ENCODE measurements around the gene GNAT1.

GNAT1 gene

DNA sequence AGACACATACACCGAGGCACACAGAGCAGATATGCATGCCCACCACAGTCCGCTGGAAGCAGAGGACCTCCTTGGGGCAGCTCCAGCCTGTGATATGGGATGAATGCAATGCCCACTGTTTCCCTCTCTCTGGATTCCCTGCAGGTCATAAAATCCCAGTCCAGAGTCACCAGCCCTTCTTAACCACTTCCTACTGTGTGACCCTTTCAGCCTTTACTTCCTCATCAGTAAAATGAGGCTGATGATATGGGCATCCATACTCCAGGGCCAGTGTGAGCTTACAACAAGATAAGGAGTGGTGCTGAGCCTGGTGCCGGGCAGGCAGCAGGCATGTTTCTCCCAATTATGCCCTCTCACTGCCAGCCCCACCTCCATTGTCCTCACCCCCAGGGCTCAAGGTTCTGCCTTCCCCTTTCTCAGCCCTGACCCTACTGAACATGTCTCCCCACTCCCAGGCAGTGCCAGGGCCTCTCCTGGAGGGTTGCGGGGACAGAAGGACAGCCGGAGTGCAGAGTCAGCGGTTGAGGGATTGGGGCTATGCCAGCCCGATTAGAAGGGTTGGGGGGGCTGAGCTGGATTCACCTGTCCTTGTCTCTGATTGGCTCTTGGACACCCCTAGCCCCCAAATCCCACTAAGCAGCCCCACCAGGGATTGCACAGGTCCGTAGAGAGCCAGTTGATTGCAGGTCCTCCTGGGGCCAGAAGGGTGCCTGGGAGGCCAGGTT is at the start of gene GNAT1:
Gene GNAT1 (plus strand): TSS at position 675 of the 725 bp plus-strand sequence. CDS start 116 bp downstream, outside the sequence.
- no peaks in the 10 kb centered on the region for H3K36me3 ChIP-seq (ENCODE audit: control insufficient read depth, insufficient read depth, low read length)
- TF ChIP-seq, protein P1, sequence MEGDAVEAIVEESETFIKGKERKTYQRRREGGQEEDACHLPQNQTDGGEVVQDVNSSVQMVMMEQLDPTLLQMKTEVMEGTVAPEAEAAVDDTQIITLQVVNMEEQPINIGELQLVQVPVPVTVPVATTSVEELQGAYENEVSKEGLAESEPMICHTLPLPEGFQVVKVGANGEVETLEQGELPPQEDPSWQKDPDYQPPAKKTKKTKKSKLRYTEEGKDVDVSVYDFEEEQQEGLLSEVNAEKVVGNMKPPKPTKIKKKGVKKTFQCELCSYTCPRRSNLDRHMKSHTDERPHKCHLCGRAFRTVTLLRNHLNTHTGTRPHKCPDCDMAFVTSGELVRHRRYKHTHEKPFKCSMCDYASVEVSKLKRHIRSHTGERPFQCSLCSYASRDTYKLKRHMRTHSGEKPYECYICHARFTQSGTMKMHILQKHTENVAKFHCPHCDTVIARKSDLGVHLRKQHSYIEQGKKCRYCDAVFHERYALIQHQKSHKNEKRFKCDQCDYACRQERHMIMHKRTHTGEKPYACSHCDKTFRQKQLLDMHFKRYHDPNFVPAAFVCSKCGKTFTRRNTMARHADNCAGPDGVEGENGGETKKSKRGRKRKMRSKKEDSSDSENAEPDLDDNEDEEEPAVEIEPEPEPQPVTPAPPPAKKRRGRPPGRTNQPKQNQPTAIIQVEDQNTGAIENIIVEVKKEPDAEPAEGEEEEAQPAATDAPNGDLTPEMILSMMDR (IDR thresholded peaks at IDR 0.05; ENCODE audit: insufficient read depth, low read length, poor library complexity, severe bottlenecking), result no peak
- no peak within 1 kb of the TSS for H3K4me3 ChIP-seq (replicated peaks; ENCODE audit: low read depth, low read length)
- DNase-seq (ENCODE audit: extremely low read depth, insufficient read length), result no peak
- no peaks in the 10 kb centered on the region; the same call in 1 of the 2 replicates for H3K27me3 ChIP-seq (replicated peaks; ENCODE audit: control insufficient read depth, insufficient read depth, low read length)

DNA sequence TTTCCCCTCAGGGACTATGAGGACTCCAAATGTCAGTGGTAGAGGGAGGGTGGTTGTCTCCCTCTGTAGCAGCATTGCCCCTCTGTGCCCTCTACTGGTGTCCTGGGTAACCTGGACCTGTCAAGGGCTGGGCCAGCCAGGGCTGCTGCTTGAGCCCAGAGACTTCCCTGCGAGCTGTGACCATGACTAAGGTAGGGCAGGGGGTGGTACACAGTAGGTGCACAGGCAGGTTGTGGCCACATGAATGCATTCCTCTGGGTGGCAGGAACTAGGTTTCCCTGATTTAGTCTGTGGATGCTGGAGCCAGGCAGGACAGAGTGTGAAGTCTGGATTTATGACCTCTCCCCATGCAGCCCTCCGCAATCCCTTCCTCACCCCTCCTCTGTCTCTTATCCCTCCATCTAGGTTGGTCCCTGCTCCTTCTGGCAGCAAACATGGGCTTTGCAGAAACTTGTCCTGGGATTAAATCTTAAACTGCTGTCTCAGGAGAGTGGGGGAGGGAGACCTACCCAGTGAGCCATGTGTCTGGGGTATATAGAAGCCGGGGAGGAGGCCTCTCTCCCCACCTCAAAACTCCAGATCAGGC is 45.0 kb upstream of the GNAT1 start:
- peaks cover 4% of the 10 kb centered on the region for H3K27me3 ChIP-seq (replicated peaks; ENCODE audit: control insufficient read depth, insufficient read depth, low read length)
- H3K36me3 ChIP-seq (ENCODE audit: control insufficient read depth, insufficient read depth, low read length), result no peaks in the 10 kb centered on the region
- DNase-seq (ENCODE audit: extremely low read depth, insufficient read length), result no peak
- no peak overlapping the region for H3K4me3 ChIP-seq (replicated peaks; ENCODE audit: low read depth, low read length)
- TF ChIP-seq, protein P1 (IDR thresholded peaks at IDR 0.05; ENCODE audit: insufficient read depth, low read length, poor library complexity, severe bottlenecking), result no peak

DNA sequence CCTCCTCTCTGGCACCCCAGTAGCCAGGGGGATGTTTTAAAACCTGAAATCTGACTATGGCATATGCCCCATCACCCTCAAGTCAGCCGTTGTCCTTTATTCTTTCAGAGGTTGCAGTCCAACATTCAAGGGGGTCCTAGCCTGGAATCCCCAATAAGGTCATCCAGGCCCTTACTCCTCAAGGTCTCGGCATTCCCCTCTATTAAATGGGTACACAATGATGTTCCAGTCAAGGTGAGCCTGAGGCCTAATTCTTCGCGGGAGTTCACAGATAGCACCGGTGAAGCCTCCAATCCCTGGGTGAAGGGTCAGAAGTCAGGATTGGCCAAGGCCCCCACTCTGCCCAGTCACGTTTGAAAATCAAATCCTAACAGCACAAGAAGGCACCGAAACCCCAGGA is 44.4 kb upstream of the GNAT1 start:
- DNase-seq (ENCODE audit: extremely low read depth, insufficient read length), result no peak
- no peaks in the 10 kb centered on the region for H3K36me3 ChIP-seq (ENCODE audit: control insufficient read depth, insufficient read depth, low read length)
- peaks cover 4% of the 10 kb centered on the region for H3K27me3 ChIP-seq (replicated peaks; ENCODE audit: control insufficient read depth, insufficient read depth, low read length)
- TF ChIP-seq, protein P1 (IDR thresholded peaks at IDR 0.05; ENCODE audit: insufficient read depth, low read length, poor library complexity, severe bottlenecking), result no peak
- H3K4me3 ChIP-seq (replicated peaks; ENCODE audit: low read depth, low read length), result no peak overlapping the region

DNA sequence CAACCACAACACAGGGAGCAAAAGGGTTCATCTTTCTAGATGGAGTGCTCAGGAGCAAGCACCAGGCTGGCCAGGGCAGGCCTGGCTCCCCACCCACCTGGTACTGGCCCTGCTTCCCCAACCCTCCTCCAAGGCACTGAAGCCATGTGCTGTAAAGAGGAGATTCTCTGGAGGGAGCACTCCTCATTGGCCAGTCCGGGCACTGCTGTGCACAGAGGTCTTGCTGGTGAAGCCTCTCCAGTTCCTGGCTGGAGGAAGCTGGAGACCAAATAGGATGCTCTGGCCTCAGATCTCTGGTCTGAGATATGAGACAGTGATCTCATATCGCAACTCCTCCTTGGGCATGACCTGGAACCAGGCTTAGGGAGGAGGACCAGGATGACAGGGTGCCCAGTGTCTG is 44.0 kb upstream of the GNAT1 start:
- TF ChIP-seq, protein P1 (IDR thresholded peaks at IDR 0.05; ENCODE audit: insufficient read depth, low read length, poor library complexity, severe bottlenecking), result no peak
- no peak for DNase-seq (ENCODE audit: extremely low read depth, insufficient read length)
- Histone ChIP-seq H3K4me3 (replicated peaks; ENCODE audit: low read depth, low read length) (no peak overlapping the region), H3K36me3 (ENCODE audit: control insufficient read depth, insufficient read depth, low read length) (no peaks in the 10 kb centered on the region), H3K27me3 (replicated peaks; ENCODE audit: control insufficient read depth, insufficient read depth, low read length) (peaks cover 4% of the 10 kb centered on the region)

DNA sequence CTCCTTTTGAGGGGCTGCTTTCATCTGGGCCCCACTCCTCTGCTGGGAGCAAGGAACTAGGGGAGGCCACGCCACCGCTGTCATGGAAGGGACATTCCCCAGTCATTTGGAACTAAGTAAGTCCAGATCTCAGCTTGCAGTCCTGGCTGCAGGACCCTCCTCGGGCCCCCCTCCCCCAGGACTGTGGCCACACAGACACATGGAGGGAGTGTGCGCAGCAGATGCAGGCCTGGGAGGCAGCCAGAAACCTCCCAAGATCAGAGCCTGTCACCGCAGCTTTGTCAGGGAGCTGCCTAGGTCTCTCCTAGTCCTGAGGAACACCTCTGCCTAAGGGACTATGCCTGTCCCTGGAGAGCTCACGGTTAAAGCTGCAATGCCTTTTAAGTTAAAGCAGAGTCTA is 43.5 kb upstream of the GNAT1 start:
- TF ChIP-seq, protein P1 (IDR thresholded peaks at IDR 0.05; ENCODE audit: insufficient read depth, low read length, poor library complexity, severe bottlenecking), result no peak
- no peak for DNase-seq (ENCODE audit: extremely low read depth, insufficient read length)
- H3K36me3 ChIP-seq (ENCODE audit: control insufficient read depth, insufficient read depth, low read length), result no peaks in the 10 kb centered on the region
- H3K4me3 ChIP-seq (replicated peaks; ENCODE audit: low read depth, low read length), result no peak overlapping the region
- peaks cover 4% of the 10 kb centered on the region for H3K27me3 ChIP-seq (replicated peaks; ENCODE audit: control insufficient read depth, insufficient read depth, low read length)

Measured in GM06990 (cell line).